Measurements from ENCODE around the gene GNAQ. TPM values are rescaled to one million over a fixed set of nuclear protein-coding genes. Genes with fewer than 3 reads are reported as not detected.

GNAQ gene
- total RNA-seq, 2 donors from 2014 or later, result 9.4 to 22.3 TPM

DNA sequence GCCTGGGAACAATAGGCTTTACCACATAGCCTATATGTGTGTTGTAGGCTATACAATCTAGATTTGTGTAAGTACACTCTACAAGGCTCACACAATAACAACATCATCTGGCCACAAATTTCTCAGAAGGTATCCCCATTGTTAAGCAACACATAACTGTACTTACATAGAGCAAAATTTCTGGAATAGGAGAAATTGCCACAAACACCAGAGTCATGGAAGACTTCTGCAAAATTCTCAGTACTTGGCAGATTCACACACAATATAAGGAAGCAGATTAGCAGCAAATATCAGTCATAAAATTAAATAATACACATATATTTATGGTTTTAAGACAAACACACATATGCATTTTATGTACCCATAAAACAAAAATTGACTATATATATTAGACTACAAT lies 16.4 kb downstream of the GNAQ start:
- peaks cover 0 to 6% of the 10 kb centered on the region in 2 donors for H3K9me3 Mint-ChIP-seq
- DNase-seq (ENCODE audit: low spot score in 2 of 2) (no peak), ATAC-seq (no peak)
- H3K27ac Mint-ChIP-seq, result no peak overlapping the region
- peaks cover 5 to 13% of the 10 kb centered on the region in 2 donors for H3K36me3 Mint-ChIP-seq

DNA sequence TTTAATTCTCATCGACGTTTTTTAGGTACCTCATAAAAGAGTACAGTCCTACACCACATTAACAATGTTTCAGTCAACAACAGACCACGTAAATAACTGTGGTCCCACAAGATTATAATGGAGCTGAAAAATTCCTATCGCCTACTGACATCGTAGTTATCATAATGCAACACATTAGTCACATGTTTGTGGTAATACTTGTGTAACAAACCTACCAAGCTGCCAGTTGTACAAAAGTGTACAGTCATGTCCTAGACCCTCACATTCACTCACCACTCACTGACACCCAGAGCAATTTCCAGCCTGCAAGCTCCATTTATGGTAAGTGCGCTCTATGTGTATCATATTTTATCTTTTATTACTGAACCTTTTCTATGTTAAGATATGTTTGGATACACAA lies 16.8 kb downstream of the GNAQ start:
- Mint-ChIP-seq H3K36me3 (peaks cover 5 to 9% of the 10 kb centered on the region in 2 donors), H3K27ac (no peak overlapping the region), H3K9me3 (peaks cover 0 to 6% of the 10 kb centered on the region in 2 donors)
- ATAC-seq (no peak), DNase-seq (ENCODE audit: low spot score in 2 of 2) (no peak)

DNA sequence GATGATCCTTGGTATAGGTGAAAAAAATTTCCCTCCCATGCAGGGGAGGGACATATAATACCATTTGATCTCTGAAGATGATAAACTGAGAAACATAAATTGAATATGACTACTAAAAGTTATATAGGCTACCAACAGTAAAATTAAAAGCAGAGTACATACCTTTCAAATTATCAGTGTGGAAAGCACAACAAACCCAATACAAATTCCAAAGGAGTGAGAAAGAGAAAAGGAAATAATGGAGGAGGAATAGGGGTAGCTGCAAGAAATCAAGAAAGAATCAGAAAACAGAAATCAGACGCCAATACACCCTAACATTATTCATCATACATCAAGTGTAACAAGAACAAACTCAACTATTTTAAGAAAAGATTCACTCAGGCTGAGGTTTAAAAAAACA lies 17.7 kb downstream of the GNAQ start:
- Mint-ChIP-seq H3K27ac (no peak overlapping the region), H3K36me3 (peaks cover 5 to 9% of the 10 kb centered on the region in 2 donors), H3K9me3 (peaks cover 0 to 6% of the 10 kb centered on the region in 2 donors)
- DNase-seq (ENCODE audit: low spot score in 2 of 2), result no peak
- no peak for ATAC-seq

DNA sequence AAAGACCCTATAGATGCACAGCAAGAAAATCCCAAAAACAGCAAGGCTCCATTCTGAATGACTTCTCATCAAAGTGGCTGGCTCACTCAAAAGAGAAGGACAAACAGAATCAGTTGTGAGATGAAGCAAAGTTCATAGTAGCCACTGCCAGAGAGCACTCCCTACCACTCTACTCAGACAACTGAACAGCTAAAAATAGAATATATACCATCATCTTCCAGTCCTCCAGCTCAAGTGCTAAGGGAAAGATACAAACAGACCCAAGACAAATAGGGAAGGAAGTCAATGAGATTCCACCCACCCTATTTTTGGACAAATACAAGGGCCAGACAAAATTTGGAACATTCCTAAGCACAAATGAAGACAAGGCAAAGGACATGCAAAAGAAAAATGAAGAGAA lies 20.6 kb downstream of the GNAQ start:
- Mint-ChIP-seq H3K27ac (peak overlapping the region in 1 of 2 donors; percentile 79), H3K36me3 (peaks cover 5 to 9% of the 10 kb centered on the region in 2 donors), H3K9me3 (peaks cover 0 to 6% of the 10 kb centered on the region in 2 donors)
- ATAC-seq (peak in 1 of 2 donors; percentile 36), DNase-seq (ENCODE audit: low spot score in 2 of 2) (no peak)

DNA sequence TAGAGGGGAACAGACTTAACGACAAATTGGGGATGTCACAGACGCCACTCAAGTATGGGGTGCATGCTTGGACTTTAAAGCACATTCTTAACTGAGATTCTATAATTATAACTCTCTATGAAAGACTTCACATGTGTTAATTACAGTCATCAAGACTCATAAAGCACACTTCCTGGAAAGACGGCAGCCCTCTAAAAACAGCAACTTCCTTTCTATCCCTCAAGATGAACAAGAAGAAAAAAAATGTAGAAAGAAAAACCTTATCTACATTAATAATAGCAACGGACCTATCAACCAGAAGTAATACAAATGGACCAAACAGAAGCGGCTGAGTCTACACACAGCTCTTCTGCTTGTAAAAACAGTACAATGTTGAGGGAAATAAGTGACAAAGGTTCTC lies 21.2 kb downstream of the GNAQ start:
- ATAC-seq (peak in 1 of 2 donors; percentile 32), DNase-seq (ENCODE audit: low spot score in 2 of 2) (no peak)
- Mint-ChIP-seq H3K9me3 (peaks cover 0 to 6% of the 10 kb centered on the region in 2 donors), H3K36me3 (peaks cover 5 to 9% of the 10 kb centered on the region in 2 donors), H3K27ac (peak overlapping the region; percentile 74 to 79)

DNA sequence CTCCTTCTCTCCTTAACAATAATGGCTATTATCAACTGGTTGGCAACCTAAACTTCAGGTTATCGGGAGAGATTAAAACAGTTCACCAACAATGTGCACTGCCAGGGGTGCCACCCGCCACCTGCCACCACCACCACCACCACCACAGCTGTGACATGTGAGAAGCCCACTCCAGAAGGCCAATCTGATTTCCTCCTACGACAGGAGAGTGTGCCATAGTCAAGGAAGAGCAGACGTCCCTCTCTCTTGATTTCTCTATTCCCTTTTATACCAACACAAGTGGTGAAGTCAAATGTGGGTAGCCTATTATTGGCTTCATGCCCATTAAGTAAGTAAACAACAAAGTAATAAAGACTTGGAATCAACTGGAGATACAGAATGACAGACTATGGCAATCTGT lies 22.4 kb downstream of the GNAQ start:
- DNase-seq (ENCODE audit: low spot score in 2 of 2) (no peak), ATAC-seq (no peak)
- Mint-ChIP-seq H3K27ac (peak overlapping the region in 1 of 2 donors; percentile 79), H3K9me3 (peaks cover 0 to 10% of the 10 kb centered on the region in 2 donors), H3K36me3 (peaks cover 5 to 9% of the 10 kb centered on the region in 2 donors)

DNA sequence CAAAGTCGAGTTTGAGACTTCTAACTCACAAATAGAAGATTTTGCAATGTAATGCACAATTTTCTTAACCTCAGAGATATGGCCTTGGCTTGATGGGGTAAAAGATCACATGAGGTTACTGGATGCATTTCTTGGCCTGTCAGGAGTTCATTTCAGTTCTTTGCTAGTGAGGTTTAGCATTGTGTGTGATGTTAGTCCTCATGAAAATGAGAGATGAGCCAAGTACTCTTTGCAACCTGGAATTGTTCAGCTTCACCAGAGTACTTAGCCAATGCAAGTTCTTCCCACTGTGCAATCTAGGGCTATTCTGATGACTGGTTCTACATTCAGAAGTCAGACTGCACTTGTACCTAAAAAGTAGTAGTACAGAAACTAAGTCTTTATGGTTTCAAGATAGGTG lies 24.9 kb downstream of the GNAQ start:
- no peak for DNase-seq (ENCODE audit: low spot score in 2 of 2)
- Mint-ChIP-seq H3K9me3 (peaks cover 0 to 10% of the 10 kb centered on the region in 2 donors), H3K36me3 (peaks cover 5 to 7% of the 10 kb centered on the region in 2 donors), H3K27ac (no peak overlapping the region)
- no peak for ATAC-seq

DNA sequence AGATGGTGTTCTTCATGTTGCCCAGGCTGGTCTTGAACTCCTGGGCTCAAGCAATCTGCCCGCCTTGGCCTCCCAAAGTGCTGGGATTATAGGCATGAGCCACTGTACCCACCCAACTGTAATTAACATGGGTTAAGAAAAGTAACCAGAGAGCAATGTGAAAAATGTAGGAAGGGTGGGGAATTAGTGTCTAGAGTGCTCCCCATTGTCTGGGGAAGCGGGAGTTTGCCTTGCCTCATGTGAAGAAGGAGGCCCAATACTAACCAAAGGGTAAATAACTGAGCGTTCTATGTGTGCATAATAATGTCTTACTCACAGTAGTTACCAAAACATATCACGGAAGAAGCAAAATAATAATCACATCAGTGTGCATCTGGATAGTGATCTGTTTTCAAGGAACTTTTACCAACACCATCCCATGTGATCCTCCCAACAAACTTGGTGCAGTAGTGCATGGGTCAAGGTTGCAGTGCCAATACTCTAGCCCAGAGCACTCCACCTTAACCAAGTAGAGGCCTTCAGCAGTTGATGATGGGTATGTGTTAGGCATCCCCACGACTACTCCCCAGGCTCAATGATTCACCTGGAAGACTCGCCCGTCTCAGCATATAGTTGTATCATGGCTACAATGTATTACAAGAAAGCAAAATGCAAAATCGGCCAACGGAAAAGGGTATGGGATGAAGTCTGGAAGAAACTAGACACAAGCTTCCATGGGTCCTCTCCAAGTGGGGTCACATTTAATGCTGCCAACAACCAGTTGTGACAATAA lies 26.2 kb downstream of the GNAQ start:
- ATAC-seq, result no peak
- no peak for DNase-seq (ENCODE audit: low spot score in 2 of 2)
- no peak overlapping the region for H3K27ac Mint-ChIP-seq
- H3K36me3 Mint-ChIP-seq, result no peaks in the 10 kb centered on the region
- H3K9me3 Mint-ChIP-seq, result peaks cover 0 to 5% of the 10 kb centered on the region in 2 donors

DNA sequence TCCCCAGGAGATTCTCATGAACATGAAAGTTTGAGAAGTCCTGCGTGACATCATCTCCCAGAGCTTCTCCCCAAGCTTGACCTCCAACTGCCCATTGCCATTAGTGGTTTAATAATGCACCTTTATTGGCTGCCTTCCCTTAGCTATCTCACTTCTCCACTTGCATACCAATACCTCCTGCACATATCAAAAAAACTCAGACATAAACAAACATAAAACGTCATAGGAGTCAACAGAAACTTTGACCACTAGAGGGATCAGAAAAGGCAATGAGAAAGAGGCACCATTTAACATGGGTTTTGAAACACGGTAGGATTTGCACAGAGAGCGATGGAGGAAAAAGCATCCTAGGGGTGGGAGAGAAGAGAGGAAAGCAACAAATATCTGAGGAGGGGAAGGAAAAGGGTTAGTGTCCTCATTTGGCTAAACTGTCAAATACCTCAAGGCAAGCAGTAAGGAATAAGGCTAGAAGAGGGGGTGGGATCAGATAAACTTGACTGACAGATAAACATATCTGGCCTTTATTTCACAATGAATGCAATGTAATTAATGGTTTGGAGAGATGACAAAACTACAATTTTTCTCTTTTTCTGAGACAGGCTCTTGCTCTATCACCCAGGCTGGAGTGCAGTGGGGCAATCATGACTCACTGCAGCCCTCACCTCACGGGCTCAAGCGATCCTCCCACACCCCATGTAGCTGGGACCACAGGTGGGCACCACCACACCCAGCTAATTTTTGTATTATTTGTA lies 27.0 kb downstream of the GNAQ start:
- DNase-seq (ENCODE audit: low spot score in 2 of 2) (no peak), ATAC-seq (no peak)
- Mint-ChIP-seq H3K36me3 (no peaks in the 10 kb centered on the region), H3K9me3 (peaks cover 0 to 5% of the 10 kb centered on the region in 2 donors), H3K27ac (no peak overlapping the region)

DNA sequence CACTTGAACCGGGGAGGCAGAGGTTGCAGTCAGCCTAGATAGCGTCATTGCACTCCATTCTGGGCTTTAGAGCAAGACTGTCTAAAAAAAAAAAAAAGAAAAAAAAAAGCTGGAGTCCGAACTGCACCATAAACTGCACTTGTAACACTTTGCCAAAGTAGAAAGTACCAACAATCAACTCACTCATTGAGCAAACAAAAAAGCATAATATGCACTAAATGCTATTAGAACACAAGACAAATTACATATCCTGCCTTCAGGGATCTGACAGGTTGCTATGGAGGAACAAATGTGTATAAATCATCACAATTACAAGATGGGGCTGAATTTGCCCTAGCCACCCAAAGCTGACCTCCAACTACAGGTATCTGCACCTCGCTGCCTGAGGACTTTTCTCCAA lies 27.9 kb downstream of the GNAQ start:
- no peak for DNase-seq (ENCODE audit: low spot score in 2 of 2)
- Mint-ChIP-seq H3K27ac (no peak overlapping the region), H3K36me3 (peaks cover 0 to 6% of the 10 kb centered on the region in 2 donors), H3K9me3 (peaks cover 0 to 5% of the 10 kb centered on the region in 2 donors)
- no peak for ATAC-seq

DNA sequence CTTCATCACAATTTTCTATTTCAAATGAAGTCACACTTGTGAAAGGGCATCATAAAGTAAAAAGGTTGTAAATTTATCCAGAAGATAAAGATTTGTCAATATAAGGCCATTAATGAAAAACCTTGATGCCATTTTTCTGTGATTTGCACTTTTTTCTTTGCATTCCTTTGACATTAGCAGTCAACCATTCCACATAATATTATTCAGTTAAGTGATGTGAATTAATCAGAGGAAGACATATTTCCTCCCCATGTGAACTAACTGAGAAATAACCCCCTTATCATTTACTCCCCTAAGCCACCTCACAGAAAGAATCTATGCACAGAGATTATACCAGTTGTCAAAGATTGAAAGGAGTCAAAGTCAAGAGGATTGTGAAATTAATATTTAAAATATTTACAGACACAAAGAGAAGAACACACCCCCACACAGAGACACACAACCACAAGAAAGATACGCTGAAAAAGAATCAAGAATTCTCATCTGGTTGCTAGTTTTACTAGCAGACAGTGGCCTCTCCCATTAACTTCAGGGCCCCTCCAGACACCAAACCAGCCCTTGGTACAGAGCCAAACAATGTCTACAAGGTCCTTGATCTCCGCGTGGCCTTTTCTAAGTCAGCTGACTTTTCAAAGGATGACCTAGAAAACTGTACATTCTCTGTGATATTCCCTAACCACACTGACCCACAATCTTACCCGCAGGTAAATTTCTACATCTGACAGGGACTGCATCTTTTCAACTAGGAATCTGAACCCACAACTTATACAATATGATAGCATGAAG lies 29.5 kb downstream of the GNAQ start:
- DNase-seq (ENCODE audit: low spot score in 2 of 2), result no peak
- Mint-ChIP-seq H3K9me3 (peaks cover 0 to 5% of the 10 kb centered on the region in 2 donors), H3K27ac (no peak overlapping the region), H3K36me3 (peaks cover 0 to 19% of the 10 kb centered on the region in 2 donors)
- no peak for ATAC-seq

DNA sequence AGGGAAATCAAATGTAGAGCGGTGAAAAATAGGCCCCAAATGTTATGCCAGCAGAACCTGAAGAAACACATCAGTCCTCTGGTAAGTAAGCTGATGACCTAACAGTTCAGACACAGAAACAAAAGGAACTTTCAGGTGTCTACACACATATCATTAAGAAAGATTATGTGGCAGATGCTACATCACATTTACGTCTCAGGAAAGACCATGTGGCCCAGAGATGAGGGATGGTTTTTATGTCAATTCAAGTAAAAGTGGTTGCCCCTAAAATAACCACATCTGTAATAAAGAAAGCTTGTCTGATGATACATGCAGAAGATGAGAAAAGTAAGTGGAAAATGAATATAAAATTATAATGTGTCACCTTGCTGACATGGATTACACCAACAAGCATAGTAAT lies 31.4 kb downstream of the GNAQ start:
- peaks cover 0 to 19% of the 10 kb centered on the region in 2 donors for H3K36me3 Mint-ChIP-seq
- H3K27ac Mint-ChIP-seq, result no peak overlapping the region
- peak; percentile 56 to 87 for ATAC-seq
- H3K9me3 Mint-ChIP-seq, result peaks cover 0 to 5% of the 10 kb centered on the region in 2 donors
- no peak for DNase-seq (ENCODE audit: low spot score in 2 of 2)

DNA sequence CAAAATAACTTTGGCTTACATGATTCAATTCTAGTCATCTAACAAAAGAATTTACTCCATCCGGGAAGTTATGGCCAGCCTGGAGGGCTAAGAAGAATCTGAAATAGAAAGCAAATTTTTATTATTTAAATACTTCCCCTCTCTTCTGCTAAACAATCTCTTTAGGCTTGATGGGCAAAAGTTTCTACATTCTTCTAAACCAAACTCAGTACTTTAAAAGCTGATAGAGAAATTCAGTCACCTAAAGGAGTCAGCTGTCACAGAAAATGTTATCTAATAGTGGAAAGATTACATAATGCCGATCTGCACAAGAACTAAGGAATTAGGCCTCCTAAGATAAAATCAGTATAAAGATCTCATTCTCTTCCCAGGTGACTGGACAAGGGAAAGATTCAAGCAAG lies 32.4 kb downstream of the GNAQ start:
- ATAC-seq (no peak), DNase-seq (ENCODE audit: low spot score in 2 of 2) (no peak)
- Mint-ChIP-seq H3K9me3 (no peaks in the 10 kb centered on the region), H3K27ac (no peak overlapping the region), H3K36me3 (peaks cover 0 to 19% of the 10 kb centered on the region in 2 donors)

DNA sequence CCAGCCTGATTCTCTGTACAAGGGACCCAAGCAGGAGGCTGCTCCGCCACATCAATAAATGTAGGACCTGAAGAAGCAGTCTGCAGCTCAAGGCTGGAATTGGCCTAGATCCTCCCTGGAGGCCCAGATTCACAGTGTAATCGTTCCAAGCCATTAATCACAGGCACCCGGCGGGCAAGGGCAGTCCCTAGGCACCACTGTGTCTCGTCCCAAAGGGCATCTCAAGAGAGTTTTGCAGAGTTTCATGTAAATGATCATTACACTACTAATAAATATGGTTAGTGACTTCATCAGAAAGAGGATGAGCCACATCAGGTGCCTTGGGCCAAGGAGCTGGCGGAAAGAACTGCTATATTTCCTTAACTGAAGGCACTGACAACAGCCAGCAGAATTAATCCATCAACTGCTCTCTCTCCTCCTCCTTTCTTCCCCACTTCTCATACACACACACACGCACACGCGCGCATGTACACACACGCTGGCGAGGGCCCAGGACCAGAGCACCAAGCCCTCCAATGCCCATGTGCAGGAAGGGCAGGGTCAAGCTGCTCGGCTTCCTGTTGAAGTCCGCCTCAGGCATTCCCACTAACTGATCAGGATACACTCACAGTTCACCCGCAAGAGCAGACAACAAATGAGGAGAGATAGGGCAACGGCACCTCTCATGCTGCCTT lies 33.9 kb downstream of the GNAQ start:
- ATAC-seq (no peak), DNase-seq (ENCODE audit: low spot score in 2 of 2) (no peak)
- Mint-ChIP-seq H3K36me3 (peaks cover 0 to 19% of the 10 kb centered on the region in 2 donors), H3K9me3 (no peaks in the 10 kb centered on the region), H3K27ac (peak overlapping the region in 1 of 2 donors; percentile 9)

DNA sequence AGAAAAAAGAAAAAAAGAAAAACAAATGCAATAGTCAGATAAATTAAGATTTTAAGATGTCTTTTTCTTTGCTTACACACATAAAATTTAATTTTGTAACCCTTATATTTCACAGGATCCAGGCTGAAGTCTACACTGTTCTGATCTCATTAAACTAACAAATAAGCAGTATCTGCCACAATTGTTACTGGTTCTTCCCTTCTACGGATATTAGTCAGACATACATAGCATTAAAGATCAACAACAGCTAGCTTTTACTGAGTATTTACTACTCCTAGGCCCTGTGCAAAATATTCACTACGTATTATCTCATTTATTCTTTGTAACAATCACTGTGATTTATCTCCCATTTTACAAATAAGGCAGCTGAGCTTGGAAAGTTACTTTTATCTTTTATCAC lies 34.9 kb downstream of the GNAQ start:
- Mint-ChIP-seq H3K9me3 (peaks cover 0 to 5% of the 10 kb centered on the region in 2 donors), H3K36me3 (peaks cover 0 to 26% of the 10 kb centered on the region in 2 donors), H3K27ac (no peak overlapping the region)
- DNase-seq (ENCODE audit: low spot score in 2 of 2) (no peak), ATAC-seq (no peak)

DNA sequence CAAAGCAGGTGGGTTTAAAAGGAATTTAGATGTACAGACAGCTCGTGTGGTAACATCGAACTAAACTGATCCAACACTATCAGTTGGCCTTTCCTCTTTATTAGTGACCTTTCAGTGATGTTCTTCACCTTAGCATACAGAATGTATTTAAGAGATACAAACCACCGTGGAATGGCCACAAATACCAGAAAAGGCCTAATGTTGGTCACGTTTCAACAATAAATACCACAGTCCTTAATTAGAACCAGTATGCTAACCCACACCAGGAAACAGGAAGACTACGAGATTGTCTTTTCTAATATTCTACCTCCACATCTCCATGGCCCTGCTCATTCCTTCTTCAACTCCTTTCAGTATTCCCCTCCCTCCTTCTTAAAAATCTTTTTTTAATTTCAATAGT lies 40.4 kb downstream of the GNAQ start:
- Mint-ChIP-seq H3K27ac (no peak overlapping the region), H3K36me3 (peaks cover 0 to 7% of the 10 kb centered on the region in 2 donors), H3K9me3 (peaks cover 0 to 5% of the 10 kb centered on the region in 2 donors)
- ATAC-seq (no peak), DNase-seq (ENCODE audit: low spot score in 2 of 2) (no peak)

Measured in activated naive CD4-positive, alpha-beta T cell treated with anti-CD3 and anti-CD28 coated beads, Interleukin-2, amount 50 U/mL, for 72 hours (primary cell).